OCI-LY7 (cell line): ENCODE results near the gene ABO. TPM values are rescaled to one million over a fixed set of nuclear protein-coding genes. Genes with fewer than 3 reads are reported as not detected.
"Not testable (repeated sequence)": the region's sequence is repeated elsewhere in the genome, so short reads cannot be mapped to it uniquely, and the experiment has no call there.

Experiments
- BruUV-seq: library from RNA; stranded (reverse); fragments of 400-500 nt; replicated peaks from 2 replicates; lab custom pipeline; 2021; lab: Mats Ljungman, UMichigan
- CTCF ChIA-PET: fragments of 300-600 bp; sonication (Branson Sonifier 250); formaldehyde crosslinking; loops from one replicate; lab custom pipeline; 2022; ENCODE audit warnings: antibody characterized with exemption; ENCODE audit not compliant: unreplicated experiment; lab: Charles Lee
- POLR2A ChIA-PET: fragments of 300-600 bp; sonication (Branson Sonifier 250); formaldehyde crosslinking; loops from one replicate; lab custom pipeline; 2022; ENCODE audit warnings: antibody characterized with exemption; lab: Charles Lee
- DNase-seq: peaks from one replicate; pipeline ENCODE4 v3.0.0-alpha.2; 2015; ENCODE audit warnings: low spot score
- H2AFZ ChIP-seq: fragments of 200-600 bp; sonication (generic), shearing (Covaris generic); 2 replicates; pipeline ENCODE4 v1.6.1; 2014; ENCODE audit warnings: mild to moderate bottlenecking, antibody characterized with exemption, low read length, moderate library complexity
- H3K27ac ChIP-seq: fragments of 200-600 bp; sonication (generic); 2 replicates; pipeline ENCODE4 v1.5.1; 2014; ENCODE audit warnings: mixed run types, low read depth, mild to moderate bottlenecking, moderate library complexity, low read length, inconsistent platforms; ENCODE audit not compliant: poor library complexity, severe bottlenecking
- H3K36me3 ChIP-seq: fragments of 200-600 bp; sonication (generic); 2 replicates; pipeline ENCODE4 v1.6.1; 2014; ENCODE audit warnings: mild to moderate bottlenecking, antibody characterized with exemption, low read length, moderate library complexity, mixed read lengths; ENCODE audit not compliant: insufficient read depth
- H3K4me1 ChIP-seq: fragments of 200-600 bp; sonication (generic); 2 replicates; pipeline ENCODE4 v1.5.1; 2014; ENCODE audit warnings: mild to moderate bottlenecking, low read length; ENCODE audit not compliant: insufficient read depth, poor library complexity, severe bottlenecking
- H3K4me2 ChIP-seq: fragments of 200-600 bp; sonication (generic); 2 replicates; pipeline ENCODE4 v1.6.1; 2014; ENCODE audit warnings: mild to moderate bottlenecking, low read length
- H3K4me3 ChIP-seq: fragments of 200-600 bp; sonication (generic); 2 replicates; pipeline ENCODE4 v1.5.1; 2014; ENCODE audit warnings: mild to moderate bottlenecking, low read depth, low read length; ENCODE audit not compliant: poor library complexity, severe bottlenecking
- H3K79me2 ChIP-seq: fragments of 200-600 bp; sonication (generic); 2 replicates; pipeline ENCODE4 v1.6.1; 2016; ENCODE audit warnings: low read depth, mild to moderate bottlenecking, low read length, moderate library complexity, mixed read lengths; ENCODE audit not compliant: insufficient read depth
- H3K9me2 ChIP-seq: fragments of 200-600 bp; sonication (generic); 2 replicates; pipeline ENCODE4 v1.6.1; 2016; ENCODE audit warnings: mild to moderate bottlenecking, low read length, mixed read lengths; ENCODE audit not compliant: insufficient read depth
- H3K9me3 ChIP-seq: fragments of 200-600 bp; sonication (generic); 2 replicates; pipeline ENCODE4 v1.6.1; 2014; ENCODE audit warnings: mild to moderate bottlenecking, mixed run types, low read length, mixed read lengths
- H4K20me1 ChIP-seq: fragments of 200-600 bp; sonication (generic); 2 replicates; pipeline ENCODE4 v1.6.1; 2014; ENCODE audit warnings: mild to moderate bottlenecking, antibody characterized with exemption, low read length, moderate library complexity, mixed read lengths; ENCODE audit not compliant: insufficient read depth
- CTCF ChIP-seq: fragments of 200-600 bp; sonication (generic); conservative IDR thresholded peaks from 2 replicates; pipeline ENCODE4 v1.5.1; 2014; ENCODE audit warnings: mild to moderate bottlenecking, antibody characterized with exemption, low read length, moderate library complexity, mixed read lengths
- EZH2phosphoT487 ChIP-seq: fragments of 200-600 bp; sonication (generic); IDR thresholded peaks from 2 replicates; pipeline ENCODE4 v1.6.1; 2018; ENCODE audit warnings: low read depth, borderline replicate concordance, mild to moderate bottlenecking, mixed run types, antibody characterized with exemption, low read length, moderate library complexity, mixed read lengths
- intact Hi-C: fragments of 100-400 bp; cut with micrococcal nuclease; formaldehyde crosslinking; loops from one replicate; pipeline ENCODE4 v1.10.0; 2022; ENCODE audit not compliant: unreplicated experiment
- total RNA-seq, 2 experiments: library from RNA; depleted of rRNA in 1 of 2; stranded (reverse); fragments of >200 nt in 1 of 2; shearing (Covaris generic) in 1 of 2; gene quantifications; 2 replicates each; pipeline ENCODE4 v1.2.3, GENCODE V29; 2014 to 2022

The ABO gene
- total RNA-seq, 2 experiments from 2014 or later, result not detected

- no peaks in the 10 kb centered on the region for H3K9me2 ChIP-seq
- intact Hi-C loops, result no loop called here
- H2AFZ ChIP-seq, result no peak overlapping the region
- no peak overlapping the region for H3K27ac ChIP-seq
- no peaks in the 10 kb centered on the region for H4K20me1 ChIP-seq
- H3K4me2 ChIP-seq, result no peak overlapping the region
- no peaks in the 10 kb centered on the region for H3K9me3 ChIP-seq
- POLR2A ChIA-PET, result no interaction called here
- no peaks in the 10 kb centered on the region for H3K4me1 ChIP-seq
- no peak for DNase-seq
- no peaks in the 10 kb centered on the region for H3K79me2 ChIP-seq
- TF ChIP-seq CTCF, result no peak
- TF ChIP-seq EZH2phosphoT487, result no peak
- H3K36me3 ChIP-seq, result no peaks in the 10 kb centered on the region
- no peak overlapping the region for H3K4me3 ChIP-seq
- BruUV-seq, result no TSS peak
- CTCF ChIA-PET, result no interaction called here
Measured at GRCh38 chr9:133221177-133221809, 53.7 kb downstream of the ABO start.

DNA sequence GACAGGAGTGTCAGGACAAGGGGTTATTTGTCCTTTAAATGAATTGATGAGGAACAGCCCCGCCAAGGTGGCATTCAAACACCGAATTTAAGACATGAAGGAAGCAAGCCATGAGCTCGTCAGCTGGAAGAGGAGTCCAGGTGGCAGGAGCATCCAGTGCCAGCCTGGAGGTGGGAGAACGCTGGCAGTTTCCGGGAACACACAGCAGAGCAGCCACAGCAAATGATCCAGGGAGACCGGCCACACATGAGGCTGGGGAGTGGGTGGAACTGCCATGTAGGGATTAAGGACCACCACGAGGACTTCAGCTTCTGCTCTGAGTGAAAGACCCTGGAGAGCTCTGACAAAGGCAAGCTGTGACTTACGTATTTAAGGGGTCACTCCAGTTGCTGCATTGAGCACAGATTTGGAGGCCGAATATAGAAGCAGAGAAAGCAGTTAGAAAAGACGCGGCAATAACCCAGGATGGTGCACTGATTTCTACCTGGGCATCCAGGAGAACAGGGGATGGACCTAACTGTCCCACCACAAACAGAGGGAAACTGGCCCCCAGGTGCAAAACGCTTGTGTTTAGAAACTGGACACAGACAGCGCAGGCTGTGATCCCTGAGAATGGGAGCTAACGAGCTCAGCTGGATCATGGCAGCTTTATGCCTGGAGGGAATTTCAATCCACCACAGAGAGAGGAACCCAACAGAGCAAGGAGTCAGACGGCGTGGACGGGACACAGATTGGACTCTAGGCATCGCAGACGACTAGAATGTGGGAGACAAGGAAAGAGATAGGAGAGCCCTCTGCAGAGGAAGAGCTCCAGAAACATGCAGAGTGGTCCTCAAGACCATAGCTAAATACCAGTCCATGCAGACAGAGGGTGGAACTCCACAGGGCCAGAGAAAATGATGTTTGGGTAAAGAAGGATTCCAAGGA is 56.7 kb downstream of the ABO start:
- H3K4me2 ChIP-seq, H3K36me3 ChIP-seq, H3K4me3 ChIP-seq, CTCF ChIA-PET, DNase-seq, H2AFZ ChIP-seq, H3K4me1 ChIP-seq, H3K79me2 ChIP-seq, H3K27ac ChIP-seq, H4K20me1 ChIP-seq, H3K9me2 ChIP-seq, H3K9me3 ChIP-seq, BruUV-seq, intact Hi-C loops, POLR2A ChIA-PET: not testable (repeated sequence)

DNA sequence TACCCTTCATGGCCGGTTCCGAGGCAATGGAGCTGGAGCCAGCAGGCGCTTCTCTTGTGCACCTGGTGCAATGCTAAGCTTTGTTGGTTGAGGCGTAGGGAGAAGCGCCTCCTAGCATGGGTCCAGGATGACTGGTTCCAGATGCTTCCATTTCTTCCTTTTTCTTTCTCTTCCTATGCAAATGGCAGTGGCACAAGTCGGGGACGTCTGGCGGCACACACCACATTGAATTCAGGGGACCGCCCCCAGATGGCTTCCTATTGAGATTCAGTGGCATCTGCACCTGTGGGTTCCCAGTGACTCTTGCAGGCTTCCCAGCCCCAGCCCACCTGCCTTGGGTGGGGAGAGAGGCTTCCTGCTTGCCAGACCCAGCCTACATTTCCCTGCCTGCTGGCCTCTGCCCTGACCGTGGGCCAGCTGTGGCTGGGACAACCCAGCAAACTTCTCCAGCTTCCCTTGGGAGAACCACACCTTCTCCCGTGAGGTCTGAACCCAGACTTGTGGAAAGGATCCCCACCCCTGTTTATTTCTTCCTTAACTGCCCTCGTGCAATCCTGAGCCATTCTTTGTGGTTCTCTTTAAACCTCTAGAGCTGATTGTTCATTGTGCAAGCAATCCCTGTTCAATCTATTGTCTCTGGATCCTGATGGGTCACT is 57.5 kb downstream of the ABO start:
- CTCF ChIA-PET, H3K79me2 ChIP-seq, H3K36me3 ChIP-seq, H3K4me2 ChIP-seq, H3K4me1 ChIP-seq, H4K20me1 ChIP-seq, H3K9me2 ChIP-seq, H3K27ac ChIP-seq, POLR2A ChIA-PET, BruUV-seq, intact Hi-C loops, H3K4me3 ChIP-seq, DNase-seq, H3K9me3 ChIP-seq, H2AFZ ChIP-seq: not testable (repeated sequence)

- H3K9me2 ChIP-seq, H3K27ac ChIP-seq, H3K4me1 ChIP-seq, H3K4me2 ChIP-seq, CTCF ChIA-PET, H2AFZ ChIP-seq, H3K79me2 ChIP-seq, H3K4me3 ChIP-seq, DNase-seq, intact Hi-C loops, H4K20me1 ChIP-seq, H3K9me3 ChIP-seq, POLR2A ChIA-PET, BruUV-seq, H3K36me3 ChIP-seq: not testable (repeated sequence)
Measured at GRCh38 chr9:133214276-133214675, 60.7 kb downstream of the ABO start.
